Liver (tissue), 3 donors: ENCODE results near the gene SCAMP4.

Experiments
- ATF3 ChIP-seq: IDR thresholded peaks from 2 replicates; pipeline ENCODE4 v1.6.1; 2016; ENCODE audit warnings: antibody characterized with exemption
- CTCF ChIP-seq: fragments of 150-350 bp; IDR thresholded peaks from 2 replicates; pipeline ENCODE4 v1.5.1; 2017; ENCODE audit warnings: improper control_type of control experiment, low read depth, low read length; ENCODE audit not compliant: missing input control
- GABPA ChIP-seq, 2 donors: IDR thresholded peaks in 1 of 2; conservative IDR thresholded peaks in 1 of 2; 2 replicates each; pipeline ENCODE4 v1.6.1; 2016; ENCODE audit warnings: antibody characterized with exemption in 2 of 2, mild to moderate bottlenecking in 1 of 2, moderate library complexity in 1 of 2
- HNF4G ChIP-seq: IDR thresholded peaks from 2 replicates; pipeline ENCODE4 v1.6.1; 2016; ENCODE audit warnings: antibody characterized with exemption
- JUND ChIP-seq, 2 donors: IDR thresholded peaks; 2 replicates each; pipeline ENCODE4 v1.6.1; 2016; ENCODE audit warnings: antibody characterized with exemption in 2 of 2
- RAD21 ChIP-seq, 2 donors: IDR thresholded peaks; 2 replicates each; pipeline ENCODE4 v1.6.1; 2016; ENCODE audit warnings: antibody characterized with exemption in 2 of 2, mild to moderate bottlenecking in 2 of 2
- RXRA ChIP-seq, 2 donors: IDR thresholded peaks; 2 replicates each; pipeline ENCODE4 v1.6.1; 2017 to 2018; ENCODE audit warnings: antibody characterized with exemption in 2 of 2, mild to moderate bottlenecking in 1 of 2
- SP1 ChIP-seq: IDR thresholded peaks from 2 replicates; pipeline ENCODE4 v1.6.1; 2018; ENCODE audit warnings: antibody characterized with exemption, mild to moderate bottlenecking
- YY1 ChIP-seq: IDR thresholded peaks from 2 replicates; pipeline ENCODE4 v1.6.1; 2016; ENCODE audit warnings: antibody characterized with exemption, mild to moderate bottlenecking
- TF ChIP-seq, protein P1 (sequence below): IDR thresholded peaks from 2 replicates; pipeline ENCODE4 v1.6.1; 2016; ENCODE audit warnings: antibody characterized with exemption
- TF ChIP-seq, protein P2 (sequence below): IDR thresholded peaks from 2 replicates; pipeline ENCODE4 v1.6.1; 2016; ENCODE audit warnings: antibody characterized with exemption
- donor health status: healthy.
- donor health status: healthy.

DNA sequence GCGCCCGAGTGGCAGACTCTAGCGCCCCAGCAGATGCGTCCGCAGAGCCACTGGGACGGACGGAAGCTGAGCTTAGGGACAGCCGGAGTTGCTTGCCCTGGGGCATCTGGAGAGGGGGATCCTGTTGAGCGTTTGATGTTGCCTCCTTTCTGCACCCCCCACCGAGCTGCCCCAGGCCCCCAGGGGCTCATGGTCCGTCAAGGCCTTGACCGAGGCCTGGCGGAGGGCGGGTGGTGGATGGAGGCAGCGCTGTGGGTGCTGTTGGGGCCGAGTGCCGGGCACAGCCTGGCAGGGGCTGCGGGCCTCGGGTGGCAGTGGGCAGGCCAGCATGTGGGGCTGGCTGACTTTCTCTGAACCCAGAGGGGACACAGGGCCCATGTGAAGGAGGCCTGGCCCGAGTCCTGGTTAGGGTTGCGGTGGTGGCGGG, 38.5 kb downstream of the SCAMP4 start:
- TF ChIP-seq CTCF (no peak), RAD21 (IDR thresholded peaks at IDR 0.05) (no peak), HNF4G (no peak), SP1 (no peak), RXRA (IDR thresholded peaks at IDR 0.05) (no peak), JUND (IDR thresholded peaks at IDR 0.05) (no peak), ATF3 (no peak), GABPA (IDR thresholded peaks at IDR 0.05 in 1 of 2, conservative IDR thresholded peaks at IDR 0.05 in 1 of 2) (no peak), YY1 (no peak)
- TF ChIP-seq, protein P1, sequence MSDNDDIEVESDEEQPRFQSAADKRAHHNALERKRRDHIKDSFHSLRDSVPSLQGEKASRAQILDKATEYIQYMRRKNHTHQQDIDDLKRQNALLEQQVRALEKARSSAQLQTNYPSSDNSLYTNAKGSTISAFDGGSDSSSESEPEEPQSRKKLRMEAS: no peak
- TF ChIP-seq, protein P2, sequence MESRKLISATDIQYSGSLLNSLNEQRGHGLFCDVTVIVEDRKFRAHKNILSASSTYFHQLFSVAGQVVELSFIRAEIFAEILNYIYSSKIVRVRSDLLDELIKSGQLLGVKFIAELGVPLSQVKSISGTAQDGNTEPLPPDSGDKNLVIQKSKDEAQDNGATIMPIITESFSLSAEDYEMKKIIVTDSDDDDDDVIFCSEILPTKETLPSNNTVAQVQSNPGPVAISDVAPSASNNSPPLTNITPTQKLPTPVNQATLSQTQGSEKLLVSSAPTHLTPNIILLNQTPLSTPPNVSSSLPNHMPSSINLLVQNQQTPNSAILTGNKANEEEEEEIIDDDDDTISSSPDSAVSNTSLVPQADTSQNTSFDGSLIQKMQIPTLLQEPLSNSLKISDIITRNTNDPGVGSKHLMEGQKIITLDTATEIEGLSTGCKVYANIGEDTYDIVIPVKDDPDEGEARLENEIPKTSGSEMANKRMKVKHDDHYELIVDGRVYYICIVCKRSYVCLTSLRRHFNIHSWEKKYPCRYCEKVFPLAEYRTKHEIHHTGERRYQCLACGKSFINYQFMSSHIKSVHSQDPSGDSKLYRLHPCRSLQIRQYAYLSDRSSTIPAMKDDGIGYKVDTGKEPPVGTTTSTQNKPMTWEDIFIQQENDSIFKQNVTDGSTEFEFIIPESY: no peak
